Uterus (tissue), 2 donors: ENCODE data around the gene HMHB1.

Experiments
- POLR2A ChIP-seq, 2 donors: fragments of 450-650 bp; IDR thresholded peaks; one replicate each; pipeline ENCODE4 v1.6.1; 2016; ENCODE audit warnings: antibody characterized with exemption in 2 of 2, mild to moderate bottlenecking in 1 of 2, moderate library complexity in 1 of 2
- TF ChIP-seq, protein P1 (sequence below), 4 experiments: fragments of 200-600 bp in 2 of 4; fragments of 450-650 bp in 2 of 4; sonication (generic) in 2 of 4; IDR thresholded peaks; one replicate each; pipeline ENCODE4 v1.5.1; 2016 to 2019; ENCODE audit warnings: antibody characterized with exemption in 4 of 4, mild to moderate bottlenecking in 2 of 4, moderate library complexity in 1 of 4

DNA sequence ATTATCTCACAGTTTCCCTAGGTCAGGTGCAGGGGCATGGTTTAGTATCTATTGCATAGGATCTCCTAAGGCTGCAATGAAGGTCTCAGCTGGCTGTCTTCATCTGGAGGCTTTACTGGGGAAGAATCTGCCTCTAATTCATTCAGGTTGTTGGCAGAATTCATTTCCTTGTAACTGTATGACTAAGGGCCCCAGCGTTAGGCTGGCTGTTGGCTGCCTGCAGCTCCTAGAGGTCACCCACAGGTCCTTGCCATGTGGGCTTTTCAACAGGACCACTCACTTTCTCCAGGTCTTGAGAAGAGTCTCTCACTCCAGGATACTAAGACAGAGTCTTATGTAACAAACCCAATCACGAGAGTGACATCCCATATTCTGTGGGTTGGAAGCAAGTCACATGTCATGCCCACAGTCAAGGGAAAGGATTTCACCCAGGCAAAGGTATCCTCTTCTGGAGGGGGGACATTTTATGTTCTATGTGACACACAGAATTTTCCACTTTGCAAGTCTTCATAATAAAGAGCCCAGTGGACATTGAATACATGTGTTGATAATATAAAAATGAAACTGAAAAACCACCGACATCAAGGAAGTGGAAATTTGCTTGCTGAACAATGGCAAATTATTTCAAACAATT is 38.2 kb downstream of the HMHB1 start:
- no peak for TF ChIP-seq POLR2A (IDR thresholded peaks at IDR 0.05)
- TF ChIP-seq, protein P1, sequence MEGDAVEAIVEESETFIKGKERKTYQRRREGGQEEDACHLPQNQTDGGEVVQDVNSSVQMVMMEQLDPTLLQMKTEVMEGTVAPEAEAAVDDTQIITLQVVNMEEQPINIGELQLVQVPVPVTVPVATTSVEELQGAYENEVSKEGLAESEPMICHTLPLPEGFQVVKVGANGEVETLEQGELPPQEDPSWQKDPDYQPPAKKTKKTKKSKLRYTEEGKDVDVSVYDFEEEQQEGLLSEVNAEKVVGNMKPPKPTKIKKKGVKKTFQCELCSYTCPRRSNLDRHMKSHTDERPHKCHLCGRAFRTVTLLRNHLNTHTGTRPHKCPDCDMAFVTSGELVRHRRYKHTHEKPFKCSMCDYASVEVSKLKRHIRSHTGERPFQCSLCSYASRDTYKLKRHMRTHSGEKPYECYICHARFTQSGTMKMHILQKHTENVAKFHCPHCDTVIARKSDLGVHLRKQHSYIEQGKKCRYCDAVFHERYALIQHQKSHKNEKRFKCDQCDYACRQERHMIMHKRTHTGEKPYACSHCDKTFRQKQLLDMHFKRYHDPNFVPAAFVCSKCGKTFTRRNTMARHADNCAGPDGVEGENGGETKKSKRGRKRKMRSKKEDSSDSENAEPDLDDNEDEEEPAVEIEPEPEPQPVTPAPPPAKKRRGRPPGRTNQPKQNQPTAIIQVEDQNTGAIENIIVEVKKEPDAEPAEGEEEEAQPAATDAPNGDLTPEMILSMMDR (IDR thresholded peaks at IDR 0.05): no peak
